H9 (cell line): ENCODE data around the gene EIF4H. TPM values are rescaled to one million over a fixed set of nuclear protein-coding genes. Genes with fewer than 3 reads are reported as not detected.

Source experiments
- DNase-seq: peaks from one replicate; pipeline ENCODE4 v3.0.0-alpha.2; 2017
- H2AFZ ChIP-seq: one replicate; pipeline ENCODE4 v1.6.1; 2013; ENCODE audit warnings: mild to moderate bottlenecking, low read length, control low read depth, moderate library complexity
- H2AK5ac ChIP-seq: 2 replicates; pipeline ENCODE4 v1.6.1; 2013; ENCODE audit warnings: low read length, control low read depth, mixed read lengths; ENCODE audit not compliant: insufficient read length
- H2BK120ac ChIP-seq: one replicate; pipeline ENCODE4 v1.6.1; 2013; ENCODE audit warnings: low read depth, mild to moderate bottlenecking, low read length, control low read depth, inconsistent platforms; ENCODE audit not compliant: poor library complexity, severe bottlenecking
- H2BK12ac ChIP-seq: 2 replicates; pipeline ENCODE4 v1.6.1; 2013; ENCODE audit warnings: low read length, control low read depth, mixed read lengths, low read depth; ENCODE audit not compliant: insufficient read length
- H2BK15ac ChIP-seq: 2 replicates; pipeline ENCODE4 v1.6.1; 2013; ENCODE audit warnings: low read depth, low read length, control low read depth
- H2BK20ac ChIP-seq: one replicate; pipeline ENCODE4 v1.6.1; 2013; ENCODE audit warnings: low read depth, mild to moderate bottlenecking, low read length, control low read depth, inconsistent platforms; ENCODE audit not compliant: poor library complexity, severe bottlenecking
- H2BK5ac ChIP-seq: 2 replicates; pipeline ENCODE4 v1.6.1; 2013; ENCODE audit warnings: low read length, control low read depth, mixed read lengths; ENCODE audit not compliant: insufficient read length
- H3K14ac ChIP-seq: 2 replicates; pipeline ENCODE4 v1.6.1; 2013; ENCODE audit warnings: low read length, control low read depth; ENCODE audit not compliant: insufficient read depth
- H3K18ac ChIP-seq: 2 replicates; pipeline ENCODE4 v1.6.1; 2013; ENCODE audit warnings: low read depth, mild to moderate bottlenecking, mixed read lengths, low read length, control low read depth; ENCODE audit not compliant: insufficient read length
- H3K23ac ChIP-seq: 2 replicates; pipeline ENCODE4 v1.6.1; 2013; ENCODE audit warnings: low read length, control low read depth, mixed read lengths, low read depth; ENCODE audit not compliant: insufficient read length
- H3K23me2 ChIP-seq: 2 replicates; pipeline ENCODE4 v1.6.1; 2013; ENCODE audit warnings: low read depth, mild to moderate bottlenecking, mixed read lengths, low read length, control low read depth; ENCODE audit not compliant: insufficient read length, poor library complexity, severe bottlenecking
- H3K27ac ChIP-seq: 2 replicates; pipeline ENCODE4 v1.5.1; 2013; ENCODE audit warnings: low read length, control low read depth, mixed read lengths, low read depth; ENCODE audit not compliant: insufficient read length
- H3K27me3 ChIP-seq: 2 replicates; pipeline ENCODE4 v1.6.1; 2013; ENCODE audit warnings: low read length, control low read depth, inconsistent platforms; ENCODE audit not compliant: insufficient read depth
- H3K4ac ChIP-seq: 2 replicates; pipeline ENCODE4 v1.6.1; 2013; ENCODE audit warnings: low read depth, mild to moderate bottlenecking, control low read depth, inconsistent platforms, low read length, moderate library complexity
- H3K4me1 ChIP-seq: 2 replicates; pipeline ENCODE4 v1.6.1; 2013; ENCODE audit warnings: low read length, control low read depth, inconsistent platforms; ENCODE audit not compliant: insufficient read depth
- H3K4me2 ChIP-seq: 2 replicates; pipeline ENCODE4 v1.6.1; 2013; ENCODE audit warnings: low read length, control low read depth, mixed read lengths; ENCODE audit not compliant: insufficient read length, insufficient read depth
- H3K56ac ChIP-seq: 2 replicates; pipeline ENCODE4 v1.6.1; 2013; ENCODE audit warnings: low read depth, mild to moderate bottlenecking, mixed read lengths, low read length, control low read depth; ENCODE audit not compliant: insufficient read length
- H3K79me1 ChIP-seq: 2 replicates; pipeline ENCODE4 v1.6.1; 2013; ENCODE audit warnings: low read depth, mild to moderate bottlenecking, moderate library complexity, low read length, control low read depth, inconsistent platforms; ENCODE audit not compliant: insufficient read depth, poor library complexity, severe bottlenecking
- H3K79me2 ChIP-seq: 2 replicates; pipeline ENCODE4 v1.6.1; 2013; ENCODE audit warnings: low read length, control low read depth, inconsistent platforms; ENCODE audit not compliant: insufficient read depth
- H3K9ac ChIP-seq: 2 replicates; pipeline ENCODE4 v1.6.1; 2013; ENCODE audit warnings: low read length, control low read depth, mixed read lengths; ENCODE audit not compliant: insufficient read length; ENCODE audit errors: extremely low read depth
- H3K9me3 ChIP-seq: one replicate; pipeline ENCODE4 v1.6.1; 2013; ENCODE audit warnings: low read depth, low read length, inconsistent platforms; ENCODE audit not compliant: control insufficient read depth
- H3T11ph ChIP-seq: one replicate; pipeline ENCODE4 v1.6.1; 2013; ENCODE audit warnings: mild to moderate bottlenecking, low read length, control low read depth, inconsistent platforms
- H4K20me1 ChIP-seq: one replicate; pipeline ENCODE4 v1.6.1; 2013; ENCODE audit not compliant: control insufficient read depth, insufficient read length, insufficient read depth
- H4K5ac ChIP-seq: 2 replicates; pipeline ENCODE4 v1.6.1; 2013; ENCODE audit warnings: low read depth, mild to moderate bottlenecking, mixed read lengths, low read length, control low read depth; ENCODE audit not compliant: insufficient read length
- H4K8ac ChIP-seq: replicated peaks from 2 replicates; pipeline ENCODE4 v1.6.1; 2013; ENCODE audit warnings: low read length, control low read depth, mixed read lengths, low read depth; ENCODE audit not compliant: insufficient read length
- H4K91ac ChIP-seq: 2 replicates; pipeline ENCODE4 v1.6.1; 2013; ENCODE audit warnings: low read depth, mild to moderate bottlenecking, moderate library complexity, mixed read lengths, low read length, control low read depth; ENCODE audit not compliant: insufficient read length
- H3K27ac Mint-ChIP-seq, 3 experiments: 2 replicates in 2 of 3; 3 replicates in 1 of 3; pipeline ENCODE4 v1.8.0; 2020 to 2021; ENCODE audit warnings: mixed read lengths in 3 of 3, mild to moderate bottlenecking in 1 of 3, moderate library complexity in 1 of 3
- H3K27me3 Mint-ChIP-seq: 2 replicates; pipeline ENCODE4 v1.8.0; 2021; ENCODE audit warnings: low read depth, mild to moderate bottlenecking, moderate library complexity, mixed read lengths
- H3K36me3 Mint-ChIP-seq, 3 experiments: 2 replicates in 2 of 3; 3 replicates in 1 of 3; pipeline ENCODE4 v1.8.0; 2020 to 2021; ENCODE audit warnings: low read depth in 3 of 3, mixed read lengths in 3 of 3; ENCODE audit not compliant: insufficient read depth in 1 of 3
- H3K4me1 Mint-ChIP-seq, 2 experiments: 2 replicates each; pipeline ENCODE4 v1.8.0; 2020; ENCODE audit warnings: mixed read lengths in 2 of 2
- H3K4me3 Mint-ChIP-seq, 2 experiments: 2 replicates in 1 of 2; 3 replicates in 1 of 2; pipeline ENCODE4 v1.8.0; 2020 to 2021; ENCODE audit warnings: mild to moderate bottlenecking in 2 of 2, mixed read lengths in 2 of 2, moderate library complexity in 1 of 2
- H3K9me3 Mint-ChIP-seq, 2 experiments: 2 replicates in 1 of 2; 3 replicates in 1 of 2; pipeline ENCODE4 v1.8.0; 2020; ENCODE audit warnings: mild to moderate bottlenecking in 2 of 2, mixed read lengths in 2 of 2, moderate library complexity in 1 of 2
- WGBS: extraction: QIAGEN DNeasy Blood & Tissue Kit; methylation state at CpG from one replicate; pipeline ENCODE4 v1.1.7; 2013; ENCODE audit warnings: missing lambda C conversion rate, low lambda C conversion rate, mixed read lengths; ENCODE audit not compliant: insufficient read length; ENCODE audit errors: extremely low coverage; 5-methylcytosine and 5-hydroxymethylcytosine counted together
- total RNA-seq: library from RNA; stranded (reverse); gene quantifications from 2 replicates; pipeline ENCODE4 v1.2.1, GENCODE V29; 2021
- TF ChIP-seq, protein P1 (sequence below): fragments of 200-600 bp; sonication (generic); conservative IDR thresholded peaks from 3 replicates; pipeline ENCODE4 v1.8.0; 2021; ENCODE audit warnings: antibody characterized with exemption, mild to moderate bottlenecking

Gene EIF4H
- total RNA-seq, 1 experiment from 2014 or later: 363 TPM

DNA sequence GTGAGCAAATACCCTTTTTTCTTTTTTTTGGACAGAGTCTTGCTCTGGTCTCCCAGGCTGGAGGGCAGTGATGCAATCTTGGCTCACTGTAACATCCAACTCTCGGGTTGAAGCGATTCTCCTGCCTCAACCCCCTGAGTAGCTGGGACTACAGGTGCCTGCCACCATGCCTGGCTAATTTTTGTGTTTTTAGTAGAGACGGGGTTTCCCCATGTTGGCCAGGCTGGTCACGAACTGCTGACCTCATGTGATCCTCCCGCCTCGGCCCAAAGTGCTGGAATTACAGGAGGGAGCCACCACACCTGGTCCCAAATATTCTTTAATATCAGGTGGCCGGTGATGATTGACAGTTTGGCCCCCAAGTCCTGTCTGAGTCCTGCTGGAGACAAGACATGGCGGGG lies 42.2 kb downstream of the EIF4H start:
- Histone ChIP-seq H2BK15ac (no peak overlapping the region), H3K27ac (no peak overlapping the region), H4K20me1 (peaks cover 3% of the 10 kb centered on the region), H3K23me2 (no peaks in the 10 kb centered on the region), H3K4ac (no peak overlapping the region), H3K18ac (no peak overlapping the region), H2AFZ (no peak overlapping the region), H2BK20ac (no peak overlapping the region), H3K9me3 (no peaks in the 10 kb centered on the region), H3T11ph (no peak overlapping the region), H3K56ac (no peak overlapping the region), H2BK5ac (no peak overlapping the region), H3K27me3 (no peaks in the 10 kb centered on the region), H2AK5ac (no peak overlapping the region), H4K91ac (no peak overlapping the region), H3K4me1 (no peaks in the 10 kb centered on the region), H4K8ac (no peak overlapping the region), H3K79me2 (no peaks in the 10 kb centered on the region), H3K23ac (no peak overlapping the region), H3K4me2 (no peak overlapping the region), H3K14ac (no peak overlapping the region), H3K79me1 (no peaks in the 10 kb centered on the region), H4K5ac (no peak overlapping the region), H2BK12ac (no peak overlapping the region), H3K9ac (no peak overlapping the region), H2BK120ac (no peak overlapping the region)
- no peaks in the 10 kb centered on the region for H3K9me3 Mint-ChIP-seq
- no peak for DNase-seq
- peaks cover 4% of the 10 kb centered on the region for H3K27me3 Mint-ChIP-seq
- H3K27ac Mint-ChIP-seq: no peak overlapping the region
- no peaks in the 10 kb centered on the region for H3K36me3 Mint-ChIP-seq
- no CpG with 5 or more reads among the region's 8 CpGs for WGBS
- peaks cover 0 to 10% of the 10 kb centered on the region in 2 experiments; a peak in 1 of 4 replicates for H3K4me1 Mint-ChIP-seq
- TF ChIP-seq, protein P1, sequence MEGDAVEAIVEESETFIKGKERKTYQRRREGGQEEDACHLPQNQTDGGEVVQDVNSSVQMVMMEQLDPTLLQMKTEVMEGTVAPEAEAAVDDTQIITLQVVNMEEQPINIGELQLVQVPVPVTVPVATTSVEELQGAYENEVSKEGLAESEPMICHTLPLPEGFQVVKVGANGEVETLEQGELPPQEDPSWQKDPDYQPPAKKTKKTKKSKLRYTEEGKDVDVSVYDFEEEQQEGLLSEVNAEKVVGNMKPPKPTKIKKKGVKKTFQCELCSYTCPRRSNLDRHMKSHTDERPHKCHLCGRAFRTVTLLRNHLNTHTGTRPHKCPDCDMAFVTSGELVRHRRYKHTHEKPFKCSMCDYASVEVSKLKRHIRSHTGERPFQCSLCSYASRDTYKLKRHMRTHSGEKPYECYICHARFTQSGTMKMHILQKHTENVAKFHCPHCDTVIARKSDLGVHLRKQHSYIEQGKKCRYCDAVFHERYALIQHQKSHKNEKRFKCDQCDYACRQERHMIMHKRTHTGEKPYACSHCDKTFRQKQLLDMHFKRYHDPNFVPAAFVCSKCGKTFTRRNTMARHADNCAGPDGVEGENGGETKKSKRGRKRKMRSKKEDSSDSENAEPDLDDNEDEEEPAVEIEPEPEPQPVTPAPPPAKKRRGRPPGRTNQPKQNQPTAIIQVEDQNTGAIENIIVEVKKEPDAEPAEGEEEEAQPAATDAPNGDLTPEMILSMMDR: no peak
- no peak overlapping the region for H3K4me3 Mint-ChIP-seq
